WTC11 (cell line): Measurements from ENCODE around the gene MSANTD2.

Experiments used
- CTCF ChIP-seq: fragments of 200-600 bp; IDR thresholded peaks from 2 replicates; pipeline ENCODE4 v1.8.0; 2022; ENCODE audit warnings: antibody characterized with exemption
- ELF4 ChIP-seq: sonication (generic); formaldehyde crosslinking; IDR thresholded peaks from 2 replicates; pipeline ENCODE4 v1.8.1; 2022; ENCODE audit warnings: low read depth, mild to moderate bottlenecking, moderate library complexity, missing genetic modification reagents
- ZNF423 ChIP-seq: fragments of 250-450 bp; sonication (Bioruptor Pico); IDR thresholded peaks from 2 replicates; pipeline ENCODE4 v2.1.2; 2022; ENCODE audit warnings: mild to moderate bottlenecking, moderate library complexity

DNA sequence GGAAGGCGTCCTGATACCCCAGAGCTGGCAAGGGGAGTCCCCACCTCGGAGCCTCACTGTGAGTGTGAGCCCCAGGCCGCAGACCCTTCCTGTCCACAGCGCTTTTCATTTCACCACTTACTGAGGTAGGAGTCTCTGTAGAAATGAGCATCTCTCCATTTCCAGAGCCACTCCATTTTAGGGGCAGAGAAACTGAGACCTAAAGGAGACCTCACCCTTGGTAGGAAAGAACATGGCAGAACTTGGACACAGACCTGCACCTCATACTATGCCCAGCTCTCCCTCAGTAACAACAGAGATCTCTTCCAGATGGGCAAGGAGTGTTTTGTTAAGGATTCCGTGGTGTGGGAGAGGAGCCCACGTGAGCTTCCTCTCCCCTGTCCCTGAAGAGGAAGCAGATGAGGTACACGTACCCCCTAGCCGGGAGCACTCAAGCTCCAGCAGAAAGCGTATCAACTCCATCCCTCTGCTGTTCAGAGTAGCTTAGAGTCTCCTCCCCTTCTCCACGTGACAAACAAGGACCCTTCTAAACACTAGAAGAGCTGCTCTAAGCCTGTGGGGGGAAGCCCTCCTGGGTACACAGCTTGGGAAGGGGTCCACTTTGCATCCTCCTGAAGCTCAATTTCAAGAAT, 47.6 kb downstream of the MSANTD2 start:
- TF ChIP-seq ELF4 (CRISPR knock-in tag), result no peak
- TF ChIP-seq ZNF423 (CRISPR knock-in tag), result no peak
- TF ChIP-seq CTCF, result no peak
